Nephron progenitor cell (in vitro differentiated cells): Measurements from ENCODE around the gene GPR62.

Experiments used
- DNase-seq: peaks from one replicate; pipeline ENCODE4 v3.0.0; 2021
- H3K27ac Mint-ChIP-seq: 2 replicates; pipeline ENCODE4 v1.8.0; 2021; ENCODE audit warnings: mild to moderate bottlenecking, moderate library complexity, mixed read lengths
- H3K27me3 Mint-ChIP-seq: 2 replicates; pipeline ENCODE4 v1.8.0; 2021; ENCODE audit warnings: mild to moderate bottlenecking, low read depth, mixed read lengths; ENCODE audit not compliant: poor library complexity
- H3K36me3 Mint-ChIP-seq: 2 replicates; pipeline ENCODE4 v1.8.0; 2021; ENCODE audit warnings: low read depth, mixed read lengths
- H3K4me1 Mint-ChIP-seq: 2 replicates; pipeline ENCODE4 v1.8.0; 2021; ENCODE audit warnings: mixed read lengths
- H3K4me3 Mint-ChIP-seq: 2 replicates; pipeline ENCODE4 v1.8.0; 2021; ENCODE audit warnings: mild to moderate bottlenecking, moderate library complexity, mixed read lengths
- H3K9me3 Mint-ChIP-seq: 2 replicates; pipeline ENCODE4 v1.8.0; 2021; ENCODE audit warnings: mild to moderate bottlenecking, moderate library complexity, mixed read lengths
- TF ChIP-seq, protein P1 (sequence below): fragments of 200-600 bp; sonication (generic); IDR thresholded peaks from 2 replicates; pipeline ENCODE4 v1.5.0; 2021; ENCODE audit warnings: antibody characterized with exemption

The GPR62 gene

DNA sequence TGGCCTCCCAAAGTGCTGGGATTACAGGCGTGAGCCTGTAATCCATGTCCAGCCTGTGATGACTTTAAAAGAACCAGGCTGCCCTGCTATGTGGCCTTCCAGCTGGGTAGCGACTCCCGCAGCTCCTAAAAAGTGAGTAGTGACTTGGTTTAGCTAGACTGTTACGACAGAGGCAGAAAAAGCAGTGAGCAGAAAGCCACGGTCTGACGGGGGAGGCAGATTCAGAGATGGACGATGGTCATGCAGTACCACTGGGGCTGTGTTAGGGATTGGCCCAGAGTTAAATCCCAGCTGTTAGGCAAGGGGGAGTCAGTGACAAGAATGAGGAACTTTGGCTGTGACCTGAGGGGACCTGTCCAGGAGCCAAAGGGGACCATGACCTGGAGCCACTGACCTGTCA is 43.6 kb downstream of the GPR62 start:
- no peaks in the 10 kb centered on the region for H3K9me3 Mint-ChIP-seq
- no peak overlapping the region for H3K4me3 Mint-ChIP-seq
- H3K27me3 Mint-ChIP-seq = peaks cover 30% of the 10 kb centered on the region
- peaks cover 63% of the 10 kb centered on the region for H3K4me1 Mint-ChIP-seq
- H3K36me3 Mint-ChIP-seq = peaks cover 20% of the 10 kb centered on the region
- H3K27ac Mint-ChIP-seq = no peak overlapping the region
- TF ChIP-seq, protein P1, sequence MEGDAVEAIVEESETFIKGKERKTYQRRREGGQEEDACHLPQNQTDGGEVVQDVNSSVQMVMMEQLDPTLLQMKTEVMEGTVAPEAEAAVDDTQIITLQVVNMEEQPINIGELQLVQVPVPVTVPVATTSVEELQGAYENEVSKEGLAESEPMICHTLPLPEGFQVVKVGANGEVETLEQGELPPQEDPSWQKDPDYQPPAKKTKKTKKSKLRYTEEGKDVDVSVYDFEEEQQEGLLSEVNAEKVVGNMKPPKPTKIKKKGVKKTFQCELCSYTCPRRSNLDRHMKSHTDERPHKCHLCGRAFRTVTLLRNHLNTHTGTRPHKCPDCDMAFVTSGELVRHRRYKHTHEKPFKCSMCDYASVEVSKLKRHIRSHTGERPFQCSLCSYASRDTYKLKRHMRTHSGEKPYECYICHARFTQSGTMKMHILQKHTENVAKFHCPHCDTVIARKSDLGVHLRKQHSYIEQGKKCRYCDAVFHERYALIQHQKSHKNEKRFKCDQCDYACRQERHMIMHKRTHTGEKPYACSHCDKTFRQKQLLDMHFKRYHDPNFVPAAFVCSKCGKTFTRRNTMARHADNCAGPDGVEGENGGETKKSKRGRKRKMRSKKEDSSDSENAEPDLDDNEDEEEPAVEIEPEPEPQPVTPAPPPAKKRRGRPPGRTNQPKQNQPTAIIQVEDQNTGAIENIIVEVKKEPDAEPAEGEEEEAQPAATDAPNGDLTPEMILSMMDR = no peak
- no peak for DNase-seq

- Mint-ChIP-seq H3K27me3 (peaks cover 30% of the 10 kb centered on the region), H3K4me3 (no peak overlapping the region), H3K9me3 (no peaks in the 10 kb centered on the region)
Observed at GRCh38 chr3:51999846-52000245, 44.7 kb downstream of the GPR62 start.

GRCh38 chr3:52001443-52001974 is 46.3 kb downstream of the GPR62 start:
- TF ChIP-seq, protein P1 = peak; percentile 92
- Mint-ChIP-seq H3K27ac (no peak overlapping the region), H3K4me1 (peaks cover 68% of the 10 kb centered on the region), H3K27me3 (peaks cover 30% of the 10 kb centered on the region), H3K4me3 (no peak overlapping the region), H3K9me3 (no peaks in the 10 kb centered on the region), H3K36me3 (no peaks in the 10 kb centered on the region)
- DNase-seq = peak; percentile 93

More at GRCh38 chr3:51999846-52000245, 44.7 kb downstream of the GPR62 start:
- DNase-seq = no peak
- Mint-ChIP-seq H3K36me3 (peaks cover 9% of the 10 kb centered on the region), H3K4me1 (peaks cover 63% of the 10 kb centered on the region), H3K27ac (no peak overlapping the region)
- TF ChIP-seq, protein P1 = no peak

DNA sequence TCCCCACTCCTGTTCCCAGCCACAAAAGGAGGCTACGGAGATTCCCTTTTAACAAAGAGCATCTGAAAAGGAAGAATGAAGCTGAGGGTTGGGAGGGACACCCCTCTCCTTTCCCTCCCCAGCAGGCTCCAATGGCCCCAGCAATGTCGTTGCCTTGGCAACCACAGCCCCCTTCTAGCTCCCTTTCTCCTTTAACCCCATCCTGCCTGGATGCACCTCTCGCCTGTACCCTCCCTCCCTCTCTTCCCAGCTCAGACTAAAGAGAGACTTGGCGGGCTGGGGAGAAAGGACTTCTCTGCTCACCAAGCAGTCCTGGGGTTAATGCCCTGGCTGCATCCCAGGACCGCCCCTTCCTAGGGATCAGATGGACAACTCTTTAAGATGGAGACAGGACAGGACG is 47.6 kb downstream of the GPR62 start:
- Mint-ChIP-seq H3K4me1 (peaks cover 67% of the 10 kb centered on the region), H3K27ac (no peak overlapping the region), H3K36me3 (no peaks in the 10 kb centered on the region), H3K9me3 (no peaks in the 10 kb centered on the region), H3K27me3 (peaks cover 30% of the 10 kb centered on the region), H3K4me3 (no peak overlapping the region)
- DNase-seq = no peak
- TF ChIP-seq, protein P1 = no peak

DNA sequence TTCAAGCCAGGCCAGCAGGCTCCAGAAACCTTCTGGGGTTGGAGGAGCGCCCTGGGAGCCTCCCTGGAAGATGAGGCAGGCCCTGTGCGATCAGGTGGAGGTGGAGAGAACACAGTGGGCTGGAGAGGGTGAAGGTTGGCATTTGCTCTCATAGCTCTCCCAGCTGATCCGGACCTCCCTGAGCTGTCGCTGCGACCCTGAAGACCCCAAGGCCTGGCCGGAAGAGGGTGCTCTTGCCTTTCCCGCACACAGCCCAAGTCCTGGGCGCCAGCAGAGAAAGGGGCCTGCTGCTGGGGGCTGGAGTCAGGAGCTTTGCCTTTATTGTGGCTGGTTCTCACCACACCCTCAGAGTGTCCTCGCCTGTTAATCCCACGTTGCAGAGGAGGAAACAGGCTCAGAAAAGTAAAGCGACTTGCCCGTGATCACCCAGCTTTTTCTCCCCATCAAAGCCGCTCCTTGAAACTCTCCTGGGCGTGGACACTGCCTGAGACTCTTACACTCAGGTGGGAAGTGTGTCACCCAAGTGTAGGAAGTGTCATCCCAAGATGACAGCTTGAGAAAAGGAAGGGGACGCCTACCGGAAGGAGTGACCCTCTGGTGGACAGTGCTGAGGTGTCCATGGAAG is 49.1 kb downstream of the GPR62 start:
- Mint-ChIP-seq H3K9me3 (no peaks in the 10 kb centered on the region), H3K4me3 (no peak overlapping the region), H3K4me1 (peaks cover 57% of the 10 kb centered on the region), H3K27ac (no peak overlapping the region), H3K36me3 (no peaks in the 10 kb centered on the region), H3K27me3 (peaks cover 25% of the 10 kb centered on the region)
- TF ChIP-seq, protein P1 = peak; percentile 60
- DNase-seq = peak; percentile 76

GRCh38 chr3:52004906-52005395 is 49.8 kb downstream of the GPR62 start:
- H3K9me3 Mint-ChIP-seq = no peaks in the 10 kb centered on the region
- peak overlapping the region; percentile 47 for H3K4me3 Mint-ChIP-seq
- peaks cover 57% of the 10 kb centered on the region for H3K4me1 Mint-ChIP-seq
- peaks cover 25% of the 10 kb centered on the region for H3K27me3 Mint-ChIP-seq
- no peak overlapping the region for H3K27ac Mint-ChIP-seq
- no peak for DNase-seq
- H3K36me3 Mint-ChIP-seq = no peaks in the 10 kb centered on the region
- TF ChIP-seq, protein P1 = no peak
